Activated T-helper 1 cell treated with Interleukin-2 at 50 U/mL for 16 hours (primary cell): Measurements from ENCODE around the gene PRKAG2.
"Not testable (repeated sequence)": the region's sequence is repeated elsewhere in the genome, so short reads cannot be mapped to it uniquely, and the experiment has no call there.

ENCODE experiments used
- DNase-seq: peaks from one replicate; pipeline ENCODE4 v3.0.0-alpha.2; 2020; ENCODE audit warnings: low read depth

The PRKAG2 gene

GRCh38 chr7:151801291-151801690, 75.6 kb downstream of the PRKAG2 start:
- DNase-seq = no peak

GRCh38 chr7:151800861-151801260, 76.1 kb downstream of the PRKAG2 start:
- DNase-seq = no peak

GRCh38 chr7:151800391-151800790, 76.5 kb downstream of the PRKAG2 start:
- no peak for DNase-seq

- no peak for DNase-seq
Observed at GRCh38 chr7:151799506-151799905, 77.4 kb downstream of the PRKAG2 start.

- no peak for DNase-seq
Observed at GRCh38 chr7:151798851-151799448, 78.0 kb downstream of the PRKAG2 start.

GRCh38 chr7:151797667-151798307, 79.1 kb downstream of the PRKAG2 start:
- not testable (repeated sequence) for DNase-seq

- no peak for DNase-seq
Observed at GRCh38 chr7:151796871-151797537, 79.9 kb downstream of the PRKAG2 start.

GRCh38 chr7:151796091-151796870, 80.6 kb downstream of the PRKAG2 start:
- DNase-seq = no peak

- DNase-seq = peak; percentile 10
Observed at GRCh38 chr7:151795168-151795811, 81.6 kb downstream of the PRKAG2 start.

- no peak for DNase-seq
Observed at GRCh38 chr7:151794508-151795167, 82.3 kb downstream of the PRKAG2 start.

GRCh38 chr7:151793991-151794507, 82.9 kb downstream of the PRKAG2 start:
- no peak for DNase-seq

GRCh38 chr7:151793531-151793951, 83.4 kb downstream of the PRKAG2 start:
- DNase-seq = no peak

GRCh38 chr7:151792636-151793035, 84.3 kb downstream of the PRKAG2 start:
- DNase-seq = no peak

GRCh38 chr7:151792086-151792485, 84.8 kb downstream of the PRKAG2 start:
- no peak for DNase-seq

GRCh38 chr7:151790830-151791620, 85.9 kb downstream of the PRKAG2 start:
- no peak for DNase-seq

GRCh38 chr7:151790095-151790829, 86.7 kb downstream of the PRKAG2 start:
- DNase-seq = no peak

GRCh38 chr7:151789380-151789947, 87.5 kb downstream of the PRKAG2 start:
- DNase-seq = no peak

- DNase-seq = no peak
Observed at GRCh38 chr7:151787348-151787747, 89.6 kb downstream of the PRKAG2 start.

- no peak for DNase-seq
Observed at GRCh38 chr7:151786936-151787335, 90.0 kb downstream of the PRKAG2 start.
